Prostate gland (tissue), 2 donors: ENCODE data around the gene QRICH2.

Experiments used
- CTCF ChIP-seq, 4 experiments: fragments of 200-600 bp in 2 of 4; fragments of 450-650 bp in 2 of 4; sonication (generic) in 2 of 4; IDR thresholded peaks; 1 replicate in 3 of 4; 2 replicates in 1 of 4; pipeline ENCODE4 v1.5.1; 2016 to 2019; ENCODE audit warnings: antibody characterized with exemption in 4 of 4, mild to moderate bottlenecking in 2 of 4, moderate library complexity in 2 of 4
- POLR2A ChIP-seq: fragments of 450-650 bp; IDR thresholded peaks from one replicate; pipeline ENCODE4 v1.6.1; 2016; ENCODE audit warnings: antibody characterized with exemption, mild to moderate bottlenecking

GRCh38 chr17:76314392-76315227 lies 6.5 kb upstream of the QRICH2 start:
- TF ChIP-seq CTCF (IDR thresholded peaks at IDR 0.05) (no peak), POLR2A (no peak)
